ENCODE measurements around the gene TMEM219. TPM values are rescaled to one million over a fixed set of nuclear protein-coding genes. Genes with fewer than 3 reads are reported as not detected.

TMEM219 gene
- total and polyA plus RNA-seq, 9 of the 15 experiments (the other 6 are each of a cell fraction or from before 2014, with no cell fraction given) = 35.3 to 62.8 (median 55.5) TPM

- TF ChIP-seq RAD51 (IDR thresholded peaks at IDR 0.05; ENCODE audit: borderline replicate concordance, low read depth) (no peak), TAF9B (IDR thresholded peaks at IDR 0.05; ENCODE audit: partially characterized antibody) (no peak), POU5F1 (IDR thresholded peaks at IDR 0.05; ENCODE audit: borderline replicate concordance, low read depth, low read length, partially characterized antibody) (no peak)
These were observed 20.9 kb downstream of the TMEM219 start (continued) for GRCh38 chr16:29982560-29983419.

- Histone ChIP-seq H3K9me1 (ENCODE audit: control insufficient read depth, insufficient read depth, low read length) (no peaks in the 10 kb centered on the region), H3K4me1 (replicated peaks in 1 of 2; ENCODE audit: control insufficient read depth in 2 of 2, insufficient read depth in 2 of 2, low read length in 2 of 2) (peaks cover 0 to 12% of the 10 kb centered on the region in 2 experiments; a peak in 1 of 5 replicates), H3K27me3 (ENCODE audit: control insufficient read depth in 2 of 2, insufficient read depth in 2 of 2, low read length in 2 of 2) (no peaks in the 10 kb centered on the region), H2AFZ (ENCODE audit: low read depth, low read length) (no peak overlapping the region), H3K27ac (ENCODE audit: extremely low read depth, low read depth, low read length) (no peak overlapping the region), H3K9me3 (replicated peaks; ENCODE audit: control insufficient read depth, insufficient read depth, low read depth, low read length) (no peaks in the 10 kb centered on the region), H3K36me3 (ENCODE audit: control insufficient read depth, insufficient read depth, low read length) (peaks cover 100% of the 10 kb centered on the region), H3K79me2 (ENCODE audit: control insufficient read depth, insufficient read depth, low read length) (no peaks in the 10 kb centered on the region), H3K4me2 (ENCODE audit: insufficient read depth, low read length) (no peak overlapping the region), H4K20me1 (replicated peaks; ENCODE audit: control insufficient read depth, insufficient read depth, low read length) (0 out of 2 replicates have a peak, but pooled peaks cover 2% of the 10 kb centered on the region), H3K9ac (ENCODE audit: insufficient read depth in 1 of 2, low read depth in 2 of 2, low read length in 2 of 2) (no peak overlapping the region), H3K4me3 (no peak overlapping the region)
- intact Hi-C loops (cut with micrococcal nuclease) = no loop called here
- no peak for ATAC-seq
- no TSS peak for BruUV-seq (replicated peaks)
- DNase-seq (ENCODE audit: extremely low read depth in 1 of 4, low spot score in 3 of 4) = no peak
- ChIA-PET POLR2A (interaction anchor here (0.6 to 2.5 kb wide), 4 partner anchors 10 to 76 kb away, joined by 3 to 6 read pairs (median 3); no protein-coding TSS in a partner anchor), CTCF (ENCODE audit: low intra/inter-chr PET ratio) (no interaction called here)
- TF ChIP-seq SIN3B (IDR thresholded peaks at IDR 0.05; ENCODE audit: low read depth) = no peak
- TF ChIP-seq ZBTB2 (IDR thresholded peaks at IDR 0.05) = no peak
- in situ Hi-C loops (cut with MboI) = no loop called here
- 92% methylated on average over 12 of the region's 12 CpGs for WGBS (ENCODE audit: insufficient coverage, low coverage, missing lambda C conversion rate)
- no peak for FAIRE-seq
These were observed 21.7 kb downstream of the TMEM219 start for GRCh38 chr16:29983420-29984136.
